HG02870 (cell line): ENCODE results near the gene KIAA0930.

ENCODE experiments used
- ATAC-seq: cut with Tn5 transposase; IDR thresholded peaks from one replicate; pipeline ENCODE4 v1.9.1; 2021; ENCODE audit warnings: mild to moderate bottlenecking, moderate library complexity; ENCODE audit not compliant: unreplicated experiment

KIAA0930 gene

GRCh38 chr22:45185718-45186514 is 54.8 kb downstream of the KIAA0930 start:
- no peak for ATAC-seq

- ATAC-seq, result no peak
These were observed 56.7 kb downstream of the KIAA0930 start for GRCh38 chr22:45183974-45184373.

GRCh38 chr22:45181766-45182165 is 58.9 kb downstream of the KIAA0930 start:
- no peak for ATAC-seq

- no peak for ATAC-seq
These were observed 59.5 kb downstream of the KIAA0930 start for GRCh38 chr22:45181240-45181639.

- ATAC-seq, result no peak
These were observed 60.5 kb downstream of the KIAA0930 start for GRCh38 chr22:45180146-45180679.

- no peak for ATAC-seq
These were observed 61.2 kb downstream of the KIAA0930 start for GRCh38 chr22:45179276-45180049.

GRCh38 chr22:45172881-45173585 is 67.7 kb downstream of the KIAA0930 start:
- no peak for ATAC-seq

- ATAC-seq, result no peak
These were observed 68.9 kb downstream of the KIAA0930 start for GRCh38 chr22:45171830-45172229.

- no peak for ATAC-seq
These were observed 70.9 kb downstream of the KIAA0930 start for GRCh38 chr22:45169591-45170466.

GRCh38 chr22:45166932-45167331 is 73.8 kb downstream of the KIAA0930 start:
- no peak for ATAC-seq

GRCh38 chr22:45164270-45165088 is 76.2 kb downstream of the KIAA0930 start:
- peak; percentile 16 for ATAC-seq

GRCh38 chr22:45163451-45164269 is 77.0 kb downstream of the KIAA0930 start, which contains the start of gene NUP50:
TSS of gene NUP50 (plus strand) at chr22:45163925. CDS start at chr22:45168178, 4,253 bp downstream.
- peak; percentile 83 for ATAC-seq

GRCh38 chr22:45163099-45163450 is 77.6 kb downstream of the KIAA0930 start:
- ATAC-seq, result no peak

- no peak for ATAC-seq
These were observed 78.2 kb downstream of the KIAA0930 start for GRCh38 chr22:45162531-45162930.

- ATAC-seq, result no peak
These were observed 80.8 kb downstream of the KIAA0930 start for GRCh38 chr22:45159652-45160462.

- no peak for ATAC-seq
These were observed 82.8 kb downstream of the KIAA0930 start for GRCh38 chr22:45157907-45158306.

- no peak for ATAC-seq
These were observed 85.4 kb downstream of the KIAA0930 start for GRCh38 chr22:45155050-45155840.
